M059J (cell line): ENCODE results near the gene NEURL1B. TPM values are rescaled to one million over a fixed set of nuclear protein-coding genes. Genes with fewer than 3 reads are reported as not detected.
"Not testable (repeated sequence)": the region's sequence is repeated elsewhere in the genome, so short reads cannot be mapped to it uniquely, and the experiment has no call there.

ENCODE experiments used
- DNase-seq: peaks from one replicate; pipeline ENCODE4 v3.0.0-alpha.2; 2012; ENCODE audit warnings: low read depth
- total RNA-seq: library from RNA; depleted of rRNA; stranded (reverse); fragments of >200 nt; shearing (Covaris generic); gene quantifications from 2 replicates; pipeline ENCODE4 v1.2.3, GENCODE V29; 2014

NEURL1B gene
- total RNA-seq, 1 experiment from 2014 or later: 5.8 TPM

GRCh38 chr5:172695232-172696054 is 54.4 kb downstream of the NEURL1B start:
- DNase-seq: no peak

DNA sequence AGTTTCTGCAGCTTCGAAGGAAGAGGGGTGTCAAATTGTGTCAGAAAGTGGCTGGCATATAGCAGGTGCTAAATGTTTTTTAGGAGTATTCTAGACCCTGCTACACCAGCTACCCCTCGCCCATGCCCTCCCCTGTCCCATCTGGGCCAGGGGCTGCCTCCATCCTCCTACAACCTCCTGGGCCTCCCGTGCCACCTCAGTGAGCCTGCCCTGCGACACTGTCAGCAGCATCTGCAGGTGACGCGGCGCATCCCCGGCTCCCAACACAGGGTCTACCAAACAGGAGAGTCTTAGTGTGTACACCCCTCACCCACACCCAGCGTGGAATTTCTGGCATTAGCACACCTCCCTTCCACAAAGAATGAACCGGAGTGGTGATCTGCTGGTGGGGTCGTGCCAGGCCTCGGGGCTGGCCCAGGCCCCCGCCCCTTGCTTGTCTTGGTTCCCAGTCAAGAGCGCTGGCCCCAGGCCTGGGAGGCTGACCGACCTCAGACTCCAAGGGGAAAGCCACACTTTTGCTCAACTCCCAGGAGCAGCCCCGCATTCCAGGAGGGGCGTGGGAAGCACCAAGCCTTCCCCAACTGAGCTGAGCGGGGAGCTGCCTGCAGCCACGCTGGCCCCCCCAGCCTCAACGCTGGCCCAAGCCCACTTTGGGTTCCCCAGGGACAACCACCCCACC is 55.2 kb downstream of the NEURL1B start:
- DNase-seq: no peak

GRCh38 chr5:172697123-172698121 is 56.4 kb downstream of the NEURL1B start:
- peak; percentile 87 for DNase-seq

GRCh38 chr5:172699423-172699822 is 58.4 kb downstream of the NEURL1B start:
- DNase-seq: no peak

DNA sequence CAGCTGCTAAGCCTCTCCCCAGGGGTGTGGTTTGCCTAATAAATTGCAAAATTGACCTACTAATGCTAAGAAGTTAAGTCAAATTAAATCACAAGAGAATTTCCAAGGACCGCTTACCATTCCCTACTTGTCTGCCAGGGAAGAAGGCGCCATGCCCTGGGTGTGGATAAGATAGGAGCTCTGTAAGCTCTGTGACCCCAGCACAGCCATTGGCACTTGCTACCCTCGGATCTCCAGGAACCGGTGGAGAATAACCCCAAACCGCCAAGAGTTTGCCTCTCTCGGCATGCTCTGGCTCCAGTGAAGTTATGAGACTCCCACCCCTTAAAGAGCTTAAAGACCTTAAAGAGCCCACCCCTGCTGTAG is 58.9 kb downstream of the NEURL1B start:
- DNase-seq: no peak

GRCh38 chr5:172700365-172701290 is 59.6 kb downstream of the NEURL1B start:
- peak; percentile 43 for DNase-seq

GRCh38 chr5:172701291-172701656 is 60.2 kb downstream of the NEURL1B start:
- no peak for DNase-seq

DNA sequence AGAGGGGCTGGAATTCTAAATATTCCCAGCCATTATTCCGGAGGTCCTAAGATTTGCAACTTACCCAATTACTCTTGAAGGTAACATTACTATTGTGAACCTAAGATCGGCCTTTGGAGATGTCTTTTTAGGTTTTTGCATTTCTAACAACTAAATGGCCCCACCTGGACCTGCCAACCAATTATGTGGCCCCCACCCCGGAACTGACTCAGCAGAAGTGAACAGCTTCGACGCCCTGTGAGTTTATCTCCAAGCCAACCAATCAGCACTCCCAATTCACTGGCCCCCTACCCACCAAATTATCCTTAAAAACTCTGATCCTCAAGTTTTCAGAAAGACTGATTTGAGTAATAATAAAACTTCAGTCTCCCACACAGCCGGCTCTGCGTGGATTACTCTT is 62.9 kb downstream of the NEURL1B start:
- DNase-seq: no peak

- no peak for DNase-seq
These were observed 64.6 kb downstream of the NEURL1B start for GRCh38 chr5:172705576-172706084.

DNA sequence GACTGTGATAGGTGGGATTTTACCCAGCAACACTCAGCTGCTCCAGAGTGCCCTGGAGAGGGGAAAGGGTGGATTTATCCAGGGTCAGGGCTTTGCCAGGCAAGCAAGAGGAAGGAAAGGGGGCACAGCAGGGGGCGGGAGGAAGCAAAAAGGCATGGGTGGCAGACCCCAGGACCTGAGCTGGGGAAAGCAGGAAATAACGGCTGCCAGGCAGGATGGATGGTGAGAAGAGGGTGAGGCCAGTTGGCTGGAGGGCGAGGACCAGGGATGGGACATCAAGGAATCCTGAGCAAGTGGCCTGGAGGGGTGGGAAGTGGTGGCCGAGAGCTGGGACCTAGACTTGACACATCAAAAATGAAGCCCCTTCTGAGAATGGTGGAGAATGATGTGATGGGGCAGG is 65.7 kb downstream of the NEURL1B start:
- DNase-seq: no peak

GRCh38 chr5:172707285-172708182 is 66.5 kb downstream of the NEURL1B start:
- DNase-seq: peak; percentile 79

GRCh38 chr5:172708183-172708505 is 67.1 kb downstream of the NEURL1B start:
- no peak for DNase-seq

GRCh38 chr5:172710676-172711075 is 69.6 kb downstream of the NEURL1B start:
- no peak for DNase-seq

- DNase-seq: not testable (repeated sequence)
These were observed 70.3 kb downstream of the NEURL1B start for GRCh38 chr5:172711321-172711861.

GRCh38 chr5:172712610-172713009 is 71.5 kb downstream of the NEURL1B start:
- DNase-seq: no peak

DNA sequence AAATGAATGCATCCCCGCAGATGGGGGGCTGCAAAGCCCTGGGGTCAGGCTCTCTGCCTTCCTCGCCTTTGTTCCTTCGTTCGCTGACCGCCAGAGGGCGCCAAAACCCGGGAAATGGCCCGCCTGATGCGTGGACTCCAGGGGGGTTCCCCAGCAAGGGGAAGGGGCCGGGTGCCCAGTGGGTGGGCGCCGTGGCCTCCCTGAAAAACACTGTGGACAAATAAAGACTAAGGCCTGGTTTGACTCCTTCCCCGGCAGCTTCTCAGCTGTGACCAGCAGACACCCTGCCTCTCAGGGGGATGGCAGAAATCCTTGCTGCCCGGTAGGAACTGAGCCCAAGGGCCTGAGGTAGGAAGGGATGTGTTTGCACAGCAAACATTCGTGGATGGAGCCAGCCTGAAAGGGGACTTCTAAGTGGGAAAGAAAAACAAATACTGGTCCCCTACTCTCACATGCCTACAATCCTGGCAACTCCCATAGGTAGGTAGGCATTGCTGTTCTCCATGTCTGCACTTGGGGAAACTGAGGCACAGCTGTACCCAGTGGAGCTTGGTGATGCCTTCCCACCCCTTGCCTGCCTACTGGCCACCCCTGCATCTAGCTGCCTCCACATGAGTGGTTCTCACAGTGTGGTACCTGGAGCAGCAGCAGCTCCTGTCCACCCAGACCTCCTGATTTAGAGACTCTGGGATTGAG is 72.2 kb downstream of the NEURL1B start:
- peak; percentile 44 for DNase-seq

GRCh38 chr5:172713809-172714490 is 72.9 kb downstream of the NEURL1B start:
- peak; percentile 19 for DNase-seq
